ENCODE data around the gene CREB3L4. TPM values are rescaled to one million over a fixed set of nuclear protein-coding genes. Genes with fewer than 3 reads are reported as not detected.
"Not testable (repeated sequence)": the region's sequence is repeated elsewhere in the genome, so short reads cannot be mapped to it uniquely, and the experiment has no call there.

CREB3L4 gene
- total RNA-seq, 4 donors from 2014 or later = 1.8 to 16.1 (median 13.0) TPM

DNA sequence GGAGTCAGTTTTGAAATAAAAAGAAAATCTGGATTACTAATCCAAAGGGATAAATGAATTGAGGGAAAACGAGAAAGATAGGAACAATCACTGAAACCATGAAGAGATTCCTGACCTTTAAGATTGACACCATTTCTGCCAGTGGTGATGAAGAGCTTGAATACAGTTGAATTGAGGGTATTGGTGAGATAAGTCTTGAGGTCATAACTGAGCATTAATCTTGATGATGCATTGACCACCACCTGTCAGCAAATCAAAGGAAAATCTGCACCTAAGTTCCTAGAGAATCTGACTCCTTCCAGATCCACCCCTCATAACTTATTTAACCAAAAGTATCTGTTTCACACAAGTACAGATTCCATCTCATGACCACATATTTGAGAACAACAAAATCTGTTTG lies 44.4 kb downstream of the CREB3L4 start:
- TF ChIP-seq, protein P1, sequence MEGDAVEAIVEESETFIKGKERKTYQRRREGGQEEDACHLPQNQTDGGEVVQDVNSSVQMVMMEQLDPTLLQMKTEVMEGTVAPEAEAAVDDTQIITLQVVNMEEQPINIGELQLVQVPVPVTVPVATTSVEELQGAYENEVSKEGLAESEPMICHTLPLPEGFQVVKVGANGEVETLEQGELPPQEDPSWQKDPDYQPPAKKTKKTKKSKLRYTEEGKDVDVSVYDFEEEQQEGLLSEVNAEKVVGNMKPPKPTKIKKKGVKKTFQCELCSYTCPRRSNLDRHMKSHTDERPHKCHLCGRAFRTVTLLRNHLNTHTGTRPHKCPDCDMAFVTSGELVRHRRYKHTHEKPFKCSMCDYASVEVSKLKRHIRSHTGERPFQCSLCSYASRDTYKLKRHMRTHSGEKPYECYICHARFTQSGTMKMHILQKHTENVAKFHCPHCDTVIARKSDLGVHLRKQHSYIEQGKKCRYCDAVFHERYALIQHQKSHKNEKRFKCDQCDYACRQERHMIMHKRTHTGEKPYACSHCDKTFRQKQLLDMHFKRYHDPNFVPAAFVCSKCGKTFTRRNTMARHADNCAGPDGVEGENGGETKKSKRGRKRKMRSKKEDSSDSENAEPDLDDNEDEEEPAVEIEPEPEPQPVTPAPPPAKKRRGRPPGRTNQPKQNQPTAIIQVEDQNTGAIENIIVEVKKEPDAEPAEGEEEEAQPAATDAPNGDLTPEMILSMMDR (IDR thresholded peaks at IDR 0.05) = no peak
- no peak for TF ChIP-seq POLR2A (IDR thresholded peaks at IDR 0.05)
- no peaks in the 10 kb centered on the region for H3K4me1 ChIP-seq
- intact Hi-C loops (cut with DNase I; ENCODE audit: low total_unique reads) = no loop called here
- no peaks in the 10 kb centered on the region for H3K27me3 ChIP-seq
- no peak for DNase-seq
- no peaks in the 10 kb centered on the region for H3K36me3 ChIP-seq
- no peaks in the 10 kb centered on the region for H3K9me3 ChIP-seq
- no peak overlapping the region for H3K4me3 ChIP-seq
- no peak overlapping the region for H3K27ac ChIP-seq

DNA sequence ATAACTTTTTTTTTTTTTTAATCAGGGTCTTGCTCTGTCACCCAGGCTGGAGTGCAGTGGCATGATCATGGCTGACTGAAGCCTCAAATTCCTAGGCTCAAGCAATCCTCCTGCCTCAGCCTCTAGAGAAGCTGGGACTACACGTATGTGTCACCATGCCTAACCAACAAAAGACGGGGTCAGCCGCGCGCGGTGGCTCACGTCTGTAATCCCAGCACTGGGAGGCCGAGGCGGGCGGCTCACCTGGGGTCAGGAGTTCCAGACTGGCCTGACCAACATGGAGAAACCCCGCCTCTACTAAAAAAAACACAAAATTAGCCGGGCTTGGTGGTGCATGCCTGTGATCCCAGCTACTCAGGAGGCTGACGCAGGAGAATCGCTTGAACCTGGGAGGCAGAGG lies 44.8 kb downstream of the CREB3L4 start:
- intact Hi-C loops (cut with DNase I; ENCODE audit: low total_unique reads) = not testable (repeated sequence)

DNA sequence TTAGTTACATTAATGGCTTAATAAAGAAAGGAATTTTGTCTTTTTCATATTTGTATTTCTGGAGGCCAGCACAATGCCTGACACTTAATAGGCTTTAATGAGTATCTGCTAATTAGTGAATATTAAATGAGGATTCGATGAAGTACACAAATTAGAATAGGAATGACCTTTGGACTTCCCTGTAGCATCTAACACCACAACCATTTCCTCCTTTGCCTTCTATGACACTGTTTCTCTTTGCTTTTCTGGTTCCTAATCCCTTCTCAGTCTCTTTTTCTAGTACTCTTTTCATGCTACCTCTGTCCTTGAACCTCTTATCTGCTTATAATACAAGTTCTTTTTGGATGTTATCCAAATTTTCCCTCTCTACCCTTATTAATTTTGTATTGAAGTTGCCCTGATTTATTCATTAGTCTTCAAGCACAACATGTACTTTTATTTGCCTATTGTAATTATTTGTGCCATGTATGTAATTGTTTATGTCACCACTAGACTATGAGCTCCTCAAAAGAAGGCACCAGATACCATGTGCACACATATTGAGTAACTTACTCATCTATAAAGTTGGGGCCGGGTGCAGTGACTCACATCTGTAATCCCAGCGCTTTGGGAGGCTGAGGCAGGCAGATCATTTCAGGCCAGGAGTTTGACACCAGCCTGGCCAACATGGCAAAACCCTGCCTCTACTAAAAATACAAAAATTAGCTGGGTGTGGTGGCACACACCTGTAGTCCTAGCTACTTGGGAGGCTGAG lies 46.6 kb downstream of the CREB3L4 start:
- Histone ChIP-seq H3K27ac (no peak overlapping the region), H3K9me3 (no peaks in the 10 kb centered on the region), H3K27me3 (no peaks in the 10 kb centered on the region), H3K4me3 (no peak overlapping the region), H3K4me1 (no peaks in the 10 kb centered on the region), H3K36me3 (no peaks in the 10 kb centered on the region)
- TF ChIP-seq POLR2A (IDR thresholded peaks at IDR 0.05) = no peak
- TF ChIP-seq, protein P1 (IDR thresholded peaks at IDR 0.05) = no peak
- no peak for DNase-seq
- intact Hi-C loops (cut with DNase I; ENCODE audit: low total_unique reads) = no loop called here

More for the DNA sequence above, 44.8 kb downstream of the CREB3L4 start:
- H3K27me3 ChIP-seq, H3K27ac ChIP-seq, H3K4me1 ChIP-seq, H3K9me3 ChIP-seq, DNase-seq, H3K36me3 ChIP-seq, H3K4me3 ChIP-seq: not testable (repeated sequence)

DNA sequence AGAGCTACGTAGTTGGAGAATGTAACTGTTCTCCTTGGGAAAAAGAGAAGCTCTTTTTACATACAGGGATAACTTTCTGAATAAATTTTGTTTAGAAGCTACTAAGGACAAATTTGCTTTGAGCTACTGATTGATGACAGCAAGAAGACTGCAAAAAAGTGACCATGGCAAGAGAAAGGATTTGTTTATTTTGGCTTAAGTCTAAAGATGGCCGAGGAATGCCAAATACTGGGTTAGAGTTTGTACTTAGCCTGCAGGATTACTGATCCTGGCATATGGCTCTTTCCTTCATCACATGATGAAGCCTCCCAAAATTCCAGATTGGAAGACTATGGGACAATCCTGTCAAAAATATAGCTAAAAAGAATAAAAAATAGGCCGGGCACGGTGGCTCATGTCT lies 51.6 kb downstream of the CREB3L4 start:
- H3K27ac ChIP-seq = no peak overlapping the region
- intact Hi-C loops (cut with DNase I; ENCODE audit: low total_unique reads) = no loop called here

DNA sequence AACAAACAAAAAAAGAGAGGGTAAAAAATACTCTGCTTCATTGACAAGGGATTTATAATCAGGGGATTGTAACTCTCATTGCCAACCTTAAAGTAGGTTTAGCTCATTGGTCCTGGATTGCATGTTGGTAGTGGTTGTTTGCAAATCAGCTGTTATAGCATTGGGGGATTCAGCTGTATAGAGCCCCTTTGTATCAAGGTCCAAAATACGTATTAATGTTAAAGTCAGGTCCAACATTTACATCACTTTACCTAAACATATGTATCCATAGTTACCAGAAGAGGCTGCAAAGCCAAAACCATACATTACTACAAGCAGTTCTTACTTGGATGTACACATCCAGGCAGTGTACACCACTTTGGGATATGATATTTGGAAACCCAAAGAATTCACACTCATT lies 52.2 kb downstream of the CREB3L4 start:
- H3K4me1 ChIP-seq = no peaks in the 10 kb centered on the region
- no peak for DNase-seq
- H3K27me3 ChIP-seq = no peaks in the 10 kb centered on the region
- H3K36me3 ChIP-seq = no peaks in the 10 kb centered on the region
- H3K4me3 ChIP-seq = no peak overlapping the region
- TF ChIP-seq POLR2A (IDR thresholded peaks at IDR 0.05) = no peak
- TF ChIP-seq, protein P1 (IDR thresholded peaks at IDR 0.05) = no peak
- no peaks in the 10 kb centered on the region for H3K9me3 ChIP-seq
- intact Hi-C loops (cut with DNase I; ENCODE audit: low total_unique reads) = no loop called here
- H3K27ac ChIP-seq = no peak overlapping the region

More for the DNA sequence above, 51.6 kb downstream of the CREB3L4 start:
- H3K27me3 ChIP-seq = no peaks in the 10 kb centered on the region
- DNase-seq = no peak
- no peaks in the 10 kb centered on the region for H3K9me3 ChIP-seq
- H3K4me3 ChIP-seq = no peak overlapping the region
- no peaks in the 10 kb centered on the region for H3K36me3 ChIP-seq
- no peaks in the 10 kb centered on the region for H3K4me1 ChIP-seq
- no peak for TF ChIP-seq POLR2A (IDR thresholded peaks at IDR 0.05)
- TF ChIP-seq, protein P1 (IDR thresholded peaks at IDR 0.05) = no peak

Small RNAs within 50 kb of the gene (microRNA-seq; reads per million reads assigned to microRNA genes)
- gene MIR6737 (ENCODE audit: borderline microRNAs expressed, borderline replicate concordance) = not detected

Small RNAs within 50 kb of the gene (small RNA-seq; reads per million reads assigned to genes)
- not detected for gene MIR6737

Other genes with a start within 250 kb of the CREB3L4 start
- gene INTS3, start 239.9 kb upstream of the CREB3L4 start, total RNA-seq = 10 to 100 TPM; 35.9 to 70.1 (median 61.3) TPM
- gene SLC27A3, start 192.5 kb upstream of the CREB3L4 start, total RNA-seq = 100 to 1,000 TPM in 1 of 4 donors, 10 to 100 TPM in 3; 12.9 to 364 (median 36.7) TPM
- 10 to 100 TPM in 3 of 4 donors, 1 to 10 TPM in 1; 7.1 to 79.0 (median 26.6) TPM for gene GATAD2B, start 44.9 kb upstream of the CREB3L4 start, total RNA-seq
- 10 to 100 TPM in 3 of 4 donors, 1 to 10 TPM in 1; 5.6 to 94.9 (median 30.1) TPM for gene DENND4B, start 21.2 kb upstream of the CREB3L4 start, total RNA-seq
- gene CRTC2, start 9.3 kb upstream of the CREB3L4 start, total RNA-seq = 10 to 100 TPM in 2 of 4 donors, 1 to 10 TPM in 2; 5.9 to 57.2 (median 15.5) TPM
- 10 to 100 TPM; 66.3 to 96.2 (median 83.6) TPM for gene SLC39A1, start 4.4 kb upstream of the CREB3L4 start, total RNA-seq
- gene JTB, start 9.8 kb downstream of the CREB3L4 start, total RNA-seq = 100 to 1,000 TPM in 3 of 4 donors, 10 to 100 TPM in 1; 91.1 to 253 (median 175) TPM
- gene RAB13, start 18.4 kb downstream of the CREB3L4 start, total RNA-seq = 100 to 1,000 TPM in 1 of 4 donors, 10 to 100 TPM in 3; 16.9 to 120 (median 33.2) TPM
- gene RPS27, start 22.9 kb downstream of the CREB3L4 start, total RNA-seq = 1,000 to 10,000 TPM in 3 of 4 donors, 100 to 1,000 TPM in 1; 826 to 6,388 (median 2,664) TPM
- gene NUP210L, start 187.2 kb downstream of the CREB3L4 start, total RNA-seq = under 1 TPM in 2 of 4 donors, not detected in 2; 0.09 to 0.21 TPM
- 100 to 1,000 TPM; 130 to 263 (median 199) TPM for gene TPM3, start 224.2 kb downstream of the CREB3L4 start, total RNA-seq
- not detected for gene CFAP141, start 238.4 kb downstream of the CREB3L4 start, total RNA-seq